Thyroid gland (tissue), 4 donors: Measurements from ENCODE around the gene UBL4B.

Source experiments
- POLR2A ChIP-seq, 2 donors: fragments of 450-650 bp; IDR thresholded peaks; one replicate each; pipeline ENCODE4 v1.6.1; 2017; ENCODE audit warnings: antibody characterized with exemption in 2 of 2, mild to moderate bottlenecking in 2 of 2, moderate library complexity in 1 of 2
- TF ChIP-seq, protein P1 (sequence below), 6 experiments: fragments of 200-600 bp in 3 of 6; fragments of 450-650 bp in 3 of 6; sonication (generic) in 3 of 6; IDR thresholded peaks; one replicate each; pipeline ENCODE4 v1.5.1; 2016 to 2019; ENCODE audit warnings: antibody characterized with exemption in 6 of 6, mild to moderate bottlenecking in 2 of 6, inconsistent platforms in 1 of 6, moderate library complexity in 1 of 6

GRCh38 chr1:110085671-110086070 lies 26.6 kb upstream of the UBL4B start:
- TF ChIP-seq, protein P1, sequence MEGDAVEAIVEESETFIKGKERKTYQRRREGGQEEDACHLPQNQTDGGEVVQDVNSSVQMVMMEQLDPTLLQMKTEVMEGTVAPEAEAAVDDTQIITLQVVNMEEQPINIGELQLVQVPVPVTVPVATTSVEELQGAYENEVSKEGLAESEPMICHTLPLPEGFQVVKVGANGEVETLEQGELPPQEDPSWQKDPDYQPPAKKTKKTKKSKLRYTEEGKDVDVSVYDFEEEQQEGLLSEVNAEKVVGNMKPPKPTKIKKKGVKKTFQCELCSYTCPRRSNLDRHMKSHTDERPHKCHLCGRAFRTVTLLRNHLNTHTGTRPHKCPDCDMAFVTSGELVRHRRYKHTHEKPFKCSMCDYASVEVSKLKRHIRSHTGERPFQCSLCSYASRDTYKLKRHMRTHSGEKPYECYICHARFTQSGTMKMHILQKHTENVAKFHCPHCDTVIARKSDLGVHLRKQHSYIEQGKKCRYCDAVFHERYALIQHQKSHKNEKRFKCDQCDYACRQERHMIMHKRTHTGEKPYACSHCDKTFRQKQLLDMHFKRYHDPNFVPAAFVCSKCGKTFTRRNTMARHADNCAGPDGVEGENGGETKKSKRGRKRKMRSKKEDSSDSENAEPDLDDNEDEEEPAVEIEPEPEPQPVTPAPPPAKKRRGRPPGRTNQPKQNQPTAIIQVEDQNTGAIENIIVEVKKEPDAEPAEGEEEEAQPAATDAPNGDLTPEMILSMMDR (IDR thresholded peaks at IDR 0.05) = no peak
- no peak for TF ChIP-seq POLR2A (IDR thresholded peaks at IDR 0.05)
